ENCODE measurements around the gene MACROD1. TPM values are rescaled to one million over a fixed set of nuclear protein-coding genes. Genes with fewer than 3 reads are reported as not detected.

MACROD1 gene
- total RNA-seq, 5 donors from 2014 or later (not counting 1 experiment from before 2014, with no cell fraction given): 6.0 to 14.8 (median 10.4) TPM

- no peaks in the 10 kb centered on the region for H3K9me3 ChIP-seq
- WGBS (ENCODE audit: insufficient coverage): 84% methylated on average over 38 of the region's 54 CpGs
- no peaks in the 10 kb centered on the region for H3K27me3 Mint-ChIP-seq
- H3K27ac Mint-ChIP-seq: no peak overlapping the region
- DNase-seq: peak in 5 of 35 experiments; percentile 9 to 21 (median 18)
- no peaks in the 10 kb centered on the region for H3K9me3 Mint-ChIP-seq
- peaks cover 7 to 31% of the 10 kb centered on the region in 2 experiments for H3K4me1 ChIP-seq (ENCODE audit: control insufficient read depth in 1 of 2, extremely low read depth in 1 of 2, insufficient read depth in 2 of 2, low read length in 2 of 2)
- H3K36me3 Mint-ChIP-seq: peaks cover 19% of the 10 kb centered on the region
- peaks cover 0 to 10% of the 10 kb centered on the region in 2 experiments for H3K27me3 ChIP-seq (replicated peaks in 1 of 2; ENCODE audit: control insufficient read depth in 2 of 2, extremely low read depth in 1 of 2, insufficient read depth in 2 of 2, low read length in 1 of 2)
- H3K27ac ChIP-seq (ENCODE audit: low read length): no peak overlapping the region
- peaks cover 8 to 21% (median 16%) of the 10 kb centered on the region in 3 donors for H3K4me1 Mint-ChIP-seq
- POLR2A ChIA-PET: no interaction called here
- no peak overlapping the region for H3K4me3 ChIP-seq (ENCODE audit: control insufficient read depth in 1 of 2, extremely low read depth in 1 of 2, low read length in 1 of 2)
- CTCF ChIA-PET: no interaction called here
- H3K36me3 ChIP-seq (ENCODE audit: control insufficient read depth in 2 of 2, extremely low read depth in 1 of 2, insufficient read depth in 1 of 2, low read length in 1 of 2): peaks cover 10 to 37% of the 10 kb centered on the region in 2 donors
- peak overlapping the region in 2 of 3 donors; percentile 43 to 61 for H3K4me3 Mint-ChIP-seq
- ATAC-seq (replicated peaks in 1 of 4): peak in 1 of 4 experiments; percentile 9
Observed at GRCh38 chr11:63998558-63999348, 167.2 kb downstream of the MACROD1 start.

GRCh38 chr11:63997801-63998337, 168.0 kb downstream of the MACROD1 start:
- H3K27me3 Mint-ChIP-seq: no peaks in the 10 kb centered on the region
- no peak for DNase-seq
- H3K27ac ChIP-seq (ENCODE audit: low read length): no peak overlapping the region
- 83% methylated on average over 7 of the region's 11 CpGs for WGBS (ENCODE audit: insufficient coverage)
- H3K36me3 ChIP-seq (ENCODE audit: control insufficient read depth in 2 of 2, extremely low read depth in 1 of 2, insufficient read depth in 1 of 2, low read length in 1 of 2): peaks cover 12 to 41% of the 10 kb centered on the region in 2 donors
- no peaks in the 10 kb centered on the region for H3K9me3 ChIP-seq
- peaks cover 11 to 21% (median 19%) of the 10 kb centered on the region in 3 donors for H3K4me1 Mint-ChIP-seq
- no peak for ATAC-seq (replicated peaks in 1 of 4)
- peaks cover 0 to 10% of the 10 kb centered on the region in 2 experiments for H3K27me3 ChIP-seq (replicated peaks in 1 of 2; ENCODE audit: control insufficient read depth in 2 of 2, extremely low read depth in 1 of 2, insufficient read depth in 2 of 2, low read length in 1 of 2)
- H3K36me3 Mint-ChIP-seq: peaks cover 22% of the 10 kb centered on the region
- peak overlapping the region in 2 of 3 donors; percentile 9 to 61 for H3K4me3 Mint-ChIP-seq
- H3K4me1 ChIP-seq (ENCODE audit: control insufficient read depth in 1 of 2, extremely low read depth in 1 of 2, insufficient read depth in 2 of 2, low read length in 2 of 2): peaks cover 7 to 35% of the 10 kb centered on the region in 2 experiments
- H3K4me3 ChIP-seq (ENCODE audit: control insufficient read depth in 1 of 2, extremely low read depth in 1 of 2, low read length in 1 of 2): no peak overlapping the region
- POLR2A ChIA-PET: no interaction called here
- no peak overlapping the region for H3K27ac Mint-ChIP-seq
- CTCF ChIA-PET: no interaction called here
- H3K9me3 Mint-ChIP-seq: no peaks in the 10 kb centered on the region

GRCh38 chr11:63997104-63997700, 168.7 kb downstream of the MACROD1 start:
- H3K27ac ChIP-seq (ENCODE audit: low read length): no peak overlapping the region
- ChIA-PET CTCF (no interaction called here), POLR2A (no interaction called here)
- DNase-seq (no peak), ATAC-seq (replicated peaks in 1 of 4) (no peak)
- WGBS (ENCODE audit: insufficient coverage): 98% methylated on average over 19 of the region's 27 CpGs
- Mint-ChIP-seq H3K36me3 (peaks cover 23% of the 10 kb centered on the region), H3K9me3 (no peaks in the 10 kb centered on the region), H3K27me3 (no peaks in the 10 kb centered on the region), H3K4me3 (no peak overlapping the region), H3K27ac (no peak overlapping the region), H3K4me1 (peaks cover 11 to 21% (median 20%) of the 10 kb centered on the region in 3 donors)
- H3K27me3 ChIP-seq (replicated peaks in 1 of 2; ENCODE audit: control insufficient read depth in 2 of 2, extremely low read depth in 1 of 2, insufficient read depth in 2 of 2, low read length in 1 of 2): peaks cover 0 to 10% of the 10 kb centered on the region in 2 experiments
- peaks cover 12 to 42% of the 10 kb centered on the region in 2 donors for H3K36me3 ChIP-seq (ENCODE audit: control insufficient read depth in 2 of 2, extremely low read depth in 1 of 2, insufficient read depth in 1 of 2, low read length in 1 of 2)
- no peak overlapping the region for H3K4me3 ChIP-seq (ENCODE audit: control insufficient read depth in 1 of 2, extremely low read depth in 1 of 2, low read length in 1 of 2)
- H3K4me1 ChIP-seq (ENCODE audit: control insufficient read depth in 1 of 2, extremely low read depth in 1 of 2, insufficient read depth in 2 of 2, low read length in 2 of 2): peaks cover 7 to 36% of the 10 kb centered on the region in 2 experiments
- H3K9me3 ChIP-seq: no peaks in the 10 kb centered on the region

DNA sequence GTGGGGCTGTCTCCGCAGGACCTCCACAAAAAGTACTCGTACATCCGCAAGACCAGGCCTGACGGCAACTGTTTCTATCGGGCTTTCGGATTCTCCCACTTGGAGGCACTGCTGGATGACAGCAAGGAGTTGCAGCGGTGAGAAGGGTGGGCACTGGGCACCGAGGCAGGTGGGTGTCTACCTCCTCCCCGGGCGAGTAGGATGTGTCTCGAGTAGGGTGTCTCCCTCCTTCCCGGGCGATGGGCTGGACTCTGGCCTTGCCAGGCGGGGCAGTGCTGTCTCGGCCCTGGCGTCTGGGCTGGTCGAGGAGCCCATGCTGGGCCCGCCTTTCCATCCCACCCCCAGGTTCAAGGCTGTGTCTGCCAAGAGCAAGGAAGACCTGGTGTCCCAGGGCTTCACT, 169.4 kb downstream of the MACROD1 start:
- H3K27ac ChIP-seq (ENCODE audit: low read length): no peak overlapping the region
- peaks cover 0 to 10% of the 10 kb centered on the region in 2 experiments for H3K27me3 ChIP-seq (replicated peaks in 1 of 2; ENCODE audit: control insufficient read depth in 2 of 2, extremely low read depth in 1 of 2, insufficient read depth in 2 of 2, low read length in 1 of 2)
- H3K4me3 ChIP-seq (ENCODE audit: control insufficient read depth in 1 of 2, extremely low read depth in 1 of 2, low read length in 1 of 2): no peak overlapping the region
- no peak for ATAC-seq (replicated peaks in 1 of 4)
- POLR2A ChIA-PET: no interaction called here
- peaks cover 26% of the 10 kb centered on the region for H3K36me3 Mint-ChIP-seq
- H3K27me3 Mint-ChIP-seq: no peaks in the 10 kb centered on the region
- 97% methylated on average over 16 of the region's 18 CpGs for WGBS (ENCODE audit: insufficient coverage)
- H3K4me1 ChIP-seq (ENCODE audit: control insufficient read depth in 1 of 2, extremely low read depth in 1 of 2, insufficient read depth in 2 of 2, low read length in 2 of 2): peaks cover 7 to 37% of the 10 kb centered on the region in 2 experiments
- DNase-seq: no peak
- H3K9me3 ChIP-seq: no peaks in the 10 kb centered on the region
- peaks cover 13 to 25% (median 20%) of the 10 kb centered on the region in 3 donors for H3K4me1 Mint-ChIP-seq
- no peak overlapping the region for H3K27ac Mint-ChIP-seq
- H3K36me3 ChIP-seq (ENCODE audit: control insufficient read depth in 2 of 2, extremely low read depth in 1 of 2, insufficient read depth in 1 of 2, low read length in 1 of 2): peaks cover 12 to 45% of the 10 kb centered on the region in 2 donors
- H3K9me3 Mint-ChIP-seq: no peaks in the 10 kb centered on the region
- CTCF ChIA-PET: no interaction called here
- H3K4me3 Mint-ChIP-seq: no peak overlapping the region

GRCh38 chr11:63993993-63994392, 171.9 kb downstream of the MACROD1 start:
- Mint-ChIP-seq H3K4me1 (peaks cover 13 to 26% (median 20%) of the 10 kb centered on the region in 3 donors), H3K4me3 (no peak overlapping the region), H3K27ac (no peak overlapping the region), H3K27me3 (no peaks in the 10 kb centered on the region), H3K9me3 (no peaks in the 10 kb centered on the region), H3K36me3 (peaks cover 39% of the 10 kb centered on the region)
- no peak for DNase-seq
- H3K4me3 ChIP-seq (ENCODE audit: control insufficient read depth in 1 of 2, extremely low read depth in 1 of 2, low read length in 1 of 2): no peak overlapping the region
- ATAC-seq (replicated peaks in 1 of 4): no peak
- H3K27ac ChIP-seq (ENCODE audit: low read length): no peak overlapping the region
- H3K36me3 ChIP-seq (ENCODE audit: control insufficient read depth in 2 of 2, extremely low read depth in 1 of 2, insufficient read depth in 1 of 2, low read length in 1 of 2): peaks cover 26 to 65% of the 10 kb centered on the region in 2 donors
- ChIA-PET POLR2A (no interaction called here), CTCF (no interaction called here)
- no peaks in the 10 kb centered on the region for H3K9me3 ChIP-seq
- H3K27me3 ChIP-seq (replicated peaks in 1 of 2; ENCODE audit: control insufficient read depth in 2 of 2, extremely low read depth in 1 of 2, insufficient read depth in 2 of 2, low read length in 1 of 2): peaks cover 0 to 2% of the 10 kb centered on the region in 2 experiments
- 92% methylated on average over 3 of the region's 6 CpGs for WGBS (ENCODE audit: insufficient coverage)
- H3K4me1 ChIP-seq (ENCODE audit: control insufficient read depth in 1 of 2, extremely low read depth in 1 of 2, insufficient read depth in 2 of 2, low read length in 2 of 2): peaks cover 1 to 17% of the 10 kb centered on the region in 2 experiments

DNA sequence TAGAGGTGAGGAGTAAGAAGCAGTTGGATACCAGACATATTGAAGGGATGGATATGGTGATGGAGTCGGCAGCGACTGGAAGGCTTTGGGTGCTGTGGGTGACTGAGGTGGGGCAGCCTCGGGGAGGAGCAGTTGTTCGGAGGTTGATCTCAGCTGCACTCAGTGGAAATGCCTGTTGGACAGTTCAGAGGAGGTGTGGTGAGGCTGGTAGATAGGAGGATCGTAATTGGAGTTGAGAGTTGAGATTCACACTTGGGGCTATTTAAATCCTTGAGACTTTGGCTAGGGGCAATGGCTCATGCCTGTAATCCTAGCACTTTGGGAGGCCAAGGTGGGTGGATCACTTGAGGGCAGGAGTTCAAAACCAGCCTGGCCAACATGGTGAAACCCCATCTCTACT, 172.8 kb downstream of the MACROD1 start:
- Histone ChIP-seq H3K27ac (ENCODE audit: low read length) (no peak overlapping the region), H3K36me3 (ENCODE audit: control insufficient read depth in 2 of 2, extremely low read depth in 1 of 2, insufficient read depth in 1 of 2, low read length in 1 of 2) (peaks cover 26 to 73% of the 10 kb centered on the region in 2 donors), H3K27me3 (replicated peaks in 1 of 2; ENCODE audit: control insufficient read depth in 2 of 2, extremely low read depth in 1 of 2, insufficient read depth in 2 of 2, low read length in 1 of 2) (no peaks in the 10 kb centered on the region), H3K4me3 (ENCODE audit: control insufficient read depth in 1 of 2, extremely low read depth in 1 of 2, low read length in 1 of 2) (no peak overlapping the region), H3K4me1 (ENCODE audit: control insufficient read depth in 1 of 2, extremely low read depth in 1 of 2, insufficient read depth in 2 of 2, low read length in 2 of 2) (peaks cover 0 to 15% of the 10 kb centered on the region in 2 experiments), H3K9me3 (no peaks in the 10 kb centered on the region)
- ChIA-PET CTCF (no interaction called here), POLR2A (no interaction called here)
- no peak overlapping the region for H3K4me3 Mint-ChIP-seq
- 91% methylated on average over 5 of the region's 5 CpGs for WGBS (ENCODE audit: insufficient coverage)
- no peak for ATAC-seq (replicated peaks in 1 of 4)
- DNase-seq: no peak
- H3K4me1 Mint-ChIP-seq: peaks cover 15 to 32% (median 22%) of the 10 kb centered on the region in 3 donors
- H3K27ac Mint-ChIP-seq: no peak overlapping the region
- no peaks in the 10 kb centered on the region for H3K27me3 Mint-ChIP-seq
- no peaks in the 10 kb centered on the region for H3K9me3 Mint-ChIP-seq
- H3K36me3 Mint-ChIP-seq: peaks cover 38% of the 10 kb centered on the region
